KOPT-K1 (cell line): ENCODE data around the gene DLG2.

ENCODE experiments used
- H3K27ac ChIP-seq: fragments of 200-600 bp; sonication (generic); 2 replicates; pipeline ENCODE4 v1.5.1; 2016; ENCODE audit warnings: antibody characterized with exemption, mild to moderate bottlenecking, low read depth, low read length; ENCODE audit not compliant: poor library complexity, severe bottlenecking
- H3K36me3 ChIP-seq: fragments of 200-600 bp; sonication (generic); 2 replicates; pipeline ENCODE4 v1.5.1; 2017; ENCODE audit warnings: antibody characterized with exemption, mild to moderate bottlenecking, low read length, moderate library complexity; ENCODE audit not compliant: insufficient read depth
- H3K9me3 ChIP-seq: fragments of 200-600 bp; sonication (generic); 2 replicates; pipeline ENCODE4 v1.5.1; 2017; ENCODE audit warnings: antibody characterized with exemption, low read length, mild to moderate bottlenecking; ENCODE audit not compliant: insufficient read depth, poor library complexity, severe bottlenecking

Gene DLG2

DNA sequence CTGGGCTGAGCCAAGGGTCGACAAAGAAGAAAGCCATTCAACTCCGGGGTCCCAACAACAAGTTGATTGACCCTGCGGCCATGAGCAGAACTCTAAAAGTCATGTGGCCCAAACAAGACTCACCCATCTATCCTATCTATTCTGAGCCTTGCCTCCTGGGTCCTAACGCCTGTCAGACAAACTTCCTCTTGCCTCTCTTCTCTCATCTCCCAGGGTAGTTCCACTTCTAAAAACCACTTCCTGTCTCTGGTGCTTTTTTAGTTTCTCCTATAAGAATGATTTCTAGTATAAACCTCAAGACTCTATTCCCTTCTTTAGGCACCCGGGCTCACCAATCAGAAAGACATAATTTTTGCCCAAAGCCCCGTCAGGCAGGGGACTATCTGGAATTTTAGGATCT is 530.2 kb downstream of the DLG2 start:
- Histone ChIP-seq H3K36me3 (no peaks in the 10 kb centered on the region), H3K27ac (no peak overlapping the region), H3K9me3 (no peaks in the 10 kb centered on the region)

DNA sequence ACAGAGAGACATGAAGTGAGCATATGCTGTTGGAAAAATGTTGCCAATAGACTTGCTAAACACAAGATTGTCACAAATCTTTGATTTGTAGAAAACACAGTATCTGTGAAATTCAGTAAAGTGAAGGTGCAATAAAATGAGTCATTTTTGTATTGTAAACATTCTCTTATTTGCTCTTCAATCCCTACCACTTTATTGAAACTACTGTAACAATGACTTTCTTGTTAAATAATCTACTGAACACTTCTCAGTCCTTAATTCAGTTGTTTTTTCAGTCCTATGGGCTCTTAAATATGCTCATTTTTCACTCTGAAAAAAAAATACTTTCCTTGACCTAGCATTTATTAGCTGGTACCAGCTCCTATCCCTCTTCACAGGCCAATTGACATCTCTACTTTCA is 531.9 kb downstream of the DLG2 start:
- Histone ChIP-seq H3K36me3 (no peaks in the 10 kb centered on the region), H3K27ac (no peak overlapping the region), H3K9me3 (no peaks in the 10 kb centered on the region)

DNA sequence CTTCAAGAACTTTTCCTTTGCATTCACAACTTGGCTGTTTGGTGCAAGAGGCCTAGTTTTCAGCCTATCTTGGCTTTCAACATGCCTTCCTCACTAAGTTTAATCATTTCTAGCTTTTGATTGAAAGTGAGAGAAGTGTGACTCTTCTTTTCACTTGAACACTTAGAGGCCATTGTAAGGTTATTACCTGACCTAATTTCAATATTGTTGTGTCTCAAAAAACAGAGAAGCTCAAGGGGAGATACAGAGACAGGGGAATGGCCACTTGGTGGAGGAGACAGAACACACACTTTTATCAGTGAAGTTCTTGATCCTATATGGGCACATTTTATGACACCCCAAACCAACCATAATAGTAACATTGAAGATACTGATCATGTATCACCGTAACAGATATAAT is 532.3 kb downstream of the DLG2 start:
- Histone ChIP-seq H3K27ac (no peak overlapping the region), H3K9me3 (no peaks in the 10 kb centered on the region), H3K36me3 (no peaks in the 10 kb centered on the region)

DNA sequence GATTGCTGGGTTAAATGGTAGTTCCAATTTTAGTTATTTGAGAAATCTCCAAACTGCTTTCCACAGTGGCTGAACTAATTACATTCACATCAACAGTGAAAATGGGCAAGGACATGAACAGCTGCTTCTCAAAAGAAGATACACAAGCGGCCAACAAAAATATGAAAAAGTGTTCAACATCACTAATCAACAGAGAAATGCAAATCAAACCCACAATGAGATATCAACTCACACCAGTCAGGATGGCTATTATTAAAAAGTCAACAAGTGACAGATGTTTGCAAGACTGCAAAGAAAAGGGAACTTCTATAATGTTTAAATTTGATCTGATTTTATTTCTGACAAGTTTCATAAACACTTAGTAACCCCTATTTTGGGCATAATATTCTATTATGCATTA is 537.5 kb downstream of the DLG2 start:
- no peak overlapping the region for H3K27ac ChIP-seq
- no peaks in the 10 kb centered on the region for H3K36me3 ChIP-seq
- no peaks in the 10 kb centered on the region for H3K9me3 ChIP-seq

DNA sequence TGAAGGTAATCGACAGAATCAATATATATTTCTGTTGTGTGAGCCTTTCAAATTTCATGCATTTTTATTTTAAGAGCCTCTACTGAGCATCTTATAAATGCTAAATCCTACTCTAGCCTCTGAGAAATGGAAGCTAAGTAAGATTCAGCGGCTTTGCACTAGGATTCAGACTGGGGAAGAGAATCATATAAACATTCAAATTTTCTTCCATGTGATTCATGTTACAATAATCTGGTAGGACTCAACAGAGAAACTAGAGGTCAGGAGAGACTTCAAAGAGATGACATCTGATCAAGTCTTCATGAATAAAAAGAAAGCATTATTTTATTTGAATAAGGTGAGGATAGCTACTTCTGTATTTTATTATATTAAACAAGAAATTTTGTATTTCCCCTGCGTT is 538.9 kb downstream of the DLG2 start:
- Histone ChIP-seq H3K9me3 (no peaks in the 10 kb centered on the region), H3K27ac (no peak overlapping the region), H3K36me3 (no peaks in the 10 kb centered on the region)

DNA sequence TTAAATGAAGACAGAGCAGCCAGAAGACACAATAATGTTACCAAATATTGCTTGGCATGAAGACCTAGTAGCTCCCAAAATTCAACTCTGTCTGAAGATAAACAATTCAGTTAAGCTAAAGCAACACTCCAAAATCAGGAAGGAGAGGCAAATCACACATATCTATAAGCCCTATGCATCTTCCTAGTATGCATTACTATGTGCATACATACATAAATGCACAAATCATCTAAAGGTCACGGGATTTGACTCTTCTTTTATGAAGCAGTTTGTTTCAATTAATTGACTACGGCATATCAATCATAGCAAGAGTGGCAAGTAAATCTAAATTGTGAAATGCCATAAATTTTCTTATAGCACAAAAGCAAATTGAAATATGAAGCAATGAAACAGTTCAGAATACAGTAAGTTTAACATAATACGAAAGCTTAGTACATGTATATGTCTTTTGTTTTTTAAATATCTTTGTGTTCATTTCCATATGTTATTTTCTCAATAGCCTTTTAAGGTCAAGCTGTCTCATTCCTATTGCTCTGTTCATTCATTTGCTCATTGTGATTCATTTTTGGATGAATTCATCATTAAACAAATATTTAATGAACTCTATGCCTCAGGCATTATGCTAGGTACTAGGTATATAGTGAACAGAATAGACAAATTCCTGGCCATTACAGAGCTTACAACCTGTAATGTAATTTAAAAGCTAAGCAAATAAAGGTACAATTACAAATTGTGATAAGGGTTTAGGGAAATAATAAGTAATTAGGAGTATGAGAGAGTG is 540.5 kb downstream of the DLG2 start:
- no peaks in the 10 kb centered on the region for H3K36me3 ChIP-seq
- H3K27ac ChIP-seq = no peak overlapping the region
- H3K9me3 ChIP-seq = no peaks in the 10 kb centered on the region

DNA sequence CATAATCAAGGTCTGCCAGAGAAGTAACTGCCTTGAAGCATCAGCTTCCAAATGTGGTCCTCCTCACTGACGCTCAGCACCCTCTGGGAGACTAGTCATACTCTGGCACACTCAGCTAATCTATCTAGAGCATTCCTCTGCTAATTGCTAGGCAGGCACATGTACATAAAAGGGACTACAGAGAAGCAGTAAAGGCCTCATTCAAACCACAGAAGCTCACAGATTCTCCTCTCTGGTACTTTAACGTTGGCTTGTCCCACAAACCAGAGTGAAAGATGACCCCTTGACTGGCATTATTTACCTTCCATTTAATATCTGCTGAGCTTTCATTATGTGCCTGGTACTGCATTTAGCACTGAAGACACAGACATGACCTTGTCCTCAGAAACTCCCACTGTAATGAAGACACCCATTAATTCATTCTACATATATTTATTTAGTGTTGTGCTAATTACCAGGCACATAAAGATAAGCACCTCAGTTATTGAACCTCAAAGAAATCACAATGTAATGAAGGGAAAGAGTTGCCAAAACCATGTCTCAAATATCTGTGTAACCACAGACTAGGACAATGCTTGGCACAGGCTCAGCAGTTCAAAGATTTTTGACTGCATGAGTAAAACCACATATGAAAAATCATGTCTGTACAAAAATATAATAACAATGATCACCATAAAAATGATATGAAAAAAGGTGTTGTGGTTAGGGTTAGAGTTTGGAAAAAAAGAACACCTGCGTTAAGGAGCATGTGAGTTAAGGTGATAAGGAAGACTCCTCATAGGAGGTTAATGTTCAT is 550.4 kb downstream of the DLG2 start:
- no peaks in the 10 kb centered on the region for H3K36me3 ChIP-seq
- H3K27ac ChIP-seq = no peak overlapping the region
- no peaks in the 10 kb centered on the region for H3K9me3 ChIP-seq

DNA sequence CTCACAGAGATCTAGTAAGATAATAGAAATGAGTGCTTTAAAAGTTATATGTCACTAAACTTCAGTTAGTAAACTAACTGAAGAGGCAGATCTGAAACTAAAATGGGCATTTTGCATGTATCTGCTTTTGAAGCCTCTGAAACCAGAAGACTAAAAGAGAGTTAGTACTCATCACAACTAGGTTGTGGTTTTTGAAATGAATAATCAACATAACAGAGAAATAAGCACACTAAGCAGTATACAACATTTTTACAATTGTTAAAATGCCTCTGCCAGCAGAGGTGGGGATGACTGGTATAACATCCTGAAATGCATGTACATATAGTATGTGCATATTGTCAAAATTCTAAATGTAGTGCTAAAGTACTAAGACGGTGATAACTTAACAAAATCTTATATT is 564.5 kb downstream of the DLG2 start:
- Histone ChIP-seq H3K36me3 (no peaks in the 10 kb centered on the region), H3K9me3 (no peaks in the 10 kb centered on the region), H3K27ac (no peak overlapping the region)

DNA sequence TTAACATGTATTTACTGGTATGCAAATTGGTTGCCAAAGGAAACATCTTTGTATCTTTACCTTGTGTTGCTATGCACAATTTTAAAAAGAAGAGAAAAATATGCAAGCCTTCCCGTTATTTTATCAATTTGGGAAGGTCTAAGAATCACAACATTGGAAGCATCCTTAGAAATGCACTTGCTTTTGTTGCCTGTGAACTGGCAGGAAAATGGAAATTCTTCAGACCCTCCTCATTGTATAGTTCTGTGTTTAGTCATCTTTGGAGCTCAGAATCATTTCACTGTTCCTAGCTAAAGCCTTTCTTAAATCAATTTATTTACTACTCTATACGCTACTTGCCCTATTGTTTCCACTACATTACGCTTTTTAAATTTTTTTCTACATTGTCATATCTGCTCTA is 574.5 kb downstream of the DLG2 start:
- Histone ChIP-seq H3K27ac (no peak overlapping the region), H3K9me3 (no peaks in the 10 kb centered on the region), H3K36me3 (no peaks in the 10 kb centered on the region)

DNA sequence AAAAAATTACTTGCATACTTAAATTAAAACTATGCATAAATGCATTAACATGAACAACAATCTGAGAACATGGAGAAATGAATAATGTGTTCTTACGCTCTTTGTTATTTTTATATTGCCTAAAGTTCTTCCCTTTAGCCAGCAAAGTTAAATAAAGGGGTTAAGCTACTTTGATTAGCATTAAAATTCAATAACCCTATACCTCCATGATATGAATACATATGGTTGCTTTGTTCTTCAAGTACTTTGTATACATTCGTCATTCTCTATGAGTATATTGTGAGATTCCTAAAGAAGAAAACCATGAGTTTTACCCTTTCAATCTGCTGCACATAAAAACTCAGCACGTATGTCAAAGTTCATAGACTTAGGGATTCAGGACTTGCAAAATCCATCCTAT is 578.3 kb downstream of the DLG2 start:
- H3K36me3 ChIP-seq = no peaks in the 10 kb centered on the region
- H3K27ac ChIP-seq = no peak overlapping the region
- H3K9me3 ChIP-seq = no peaks in the 10 kb centered on the region

DNA sequence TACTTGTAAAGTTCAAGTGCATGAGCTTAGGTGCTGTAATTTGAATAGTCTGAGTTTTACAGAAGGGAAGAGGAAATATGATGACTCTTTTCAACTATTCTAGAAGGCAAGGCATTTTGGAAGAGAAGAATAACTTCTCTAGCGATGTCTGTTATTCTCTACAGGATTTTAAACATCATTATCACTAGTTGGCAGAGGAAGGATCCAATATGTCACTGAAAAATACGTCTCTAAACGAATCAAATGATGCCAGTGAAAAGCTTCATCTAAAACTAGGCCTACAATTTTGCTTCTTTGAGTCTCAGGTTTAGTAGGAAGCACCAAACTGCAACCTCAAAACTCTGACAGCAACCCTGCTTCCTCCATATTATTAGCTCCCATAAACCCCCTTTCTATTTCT is 581.4 kb downstream of the DLG2 start:
- Histone ChIP-seq H3K9me3 (no peaks in the 10 kb centered on the region), H3K27ac (no peak overlapping the region), H3K36me3 (no peaks in the 10 kb centered on the region)

DNA sequence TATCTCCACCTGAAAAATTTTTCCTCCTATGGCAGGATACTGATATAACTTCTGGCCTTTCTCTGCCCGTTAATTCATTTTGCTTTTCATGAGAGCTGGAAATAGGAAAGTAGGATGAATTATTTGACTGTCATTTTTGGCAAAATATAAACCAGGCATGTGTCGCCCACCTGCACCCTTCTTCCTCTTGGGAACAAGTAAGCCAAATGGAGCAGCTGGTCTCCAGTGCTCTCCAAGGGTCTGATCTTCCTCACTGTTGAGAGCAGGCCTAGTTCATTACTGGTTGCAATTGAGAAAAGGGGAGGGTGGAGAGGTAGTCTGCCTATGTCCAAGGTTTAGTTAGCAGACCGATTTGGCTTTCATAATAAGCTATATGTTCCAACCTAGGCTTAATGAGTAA is 582.2 kb downstream of the DLG2 start:
- Histone ChIP-seq H3K9me3 (no peaks in the 10 kb centered on the region), H3K36me3 (no peaks in the 10 kb centered on the region), H3K27ac (no peak overlapping the region)

DNA sequence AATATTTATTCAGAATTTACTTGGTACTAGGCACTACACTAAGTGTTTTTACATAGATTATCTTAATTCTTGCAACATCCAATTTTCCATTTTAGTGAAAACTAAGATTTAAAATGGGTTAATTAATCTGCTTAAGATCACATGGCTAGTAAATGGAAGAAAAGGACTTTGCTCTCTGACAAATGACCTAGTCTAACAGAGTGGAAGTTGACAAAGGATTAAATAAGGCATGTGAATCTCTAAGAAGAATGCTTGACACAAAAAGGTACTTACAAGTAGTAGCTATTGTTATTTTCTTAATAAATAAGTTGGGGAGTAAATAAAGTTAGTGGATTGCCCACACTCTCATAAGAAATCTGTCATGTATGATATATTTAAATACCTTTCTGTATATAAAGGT is 584.8 kb downstream of the DLG2 start:
- no peaks in the 10 kb centered on the region for H3K9me3 ChIP-seq
- H3K36me3 ChIP-seq = no peaks in the 10 kb centered on the region
- H3K27ac ChIP-seq = no peak overlapping the region

DNA sequence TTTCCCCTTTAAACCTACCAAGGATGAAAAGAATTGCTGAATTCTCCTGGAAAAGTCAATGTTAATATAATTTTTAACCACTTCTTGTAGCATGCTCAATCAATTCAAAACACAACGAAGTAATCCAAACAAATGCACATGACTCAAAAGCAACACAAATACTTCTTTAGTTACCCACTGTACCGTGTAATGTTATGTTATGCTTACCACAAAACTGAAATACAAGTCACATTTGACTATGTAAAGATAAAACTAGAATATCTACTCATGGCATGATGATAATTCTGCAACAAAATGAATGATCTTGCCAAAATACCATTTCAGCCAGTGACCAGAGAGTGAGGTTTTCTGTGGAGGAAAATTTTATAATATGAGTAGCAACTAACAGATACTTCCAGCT is 587.0 kb downstream of the DLG2 start:
- H3K27ac ChIP-seq = no peak overlapping the region
- H3K36me3 ChIP-seq = no peaks in the 10 kb centered on the region
- no peaks in the 10 kb centered on the region for H3K9me3 ChIP-seq

DNA sequence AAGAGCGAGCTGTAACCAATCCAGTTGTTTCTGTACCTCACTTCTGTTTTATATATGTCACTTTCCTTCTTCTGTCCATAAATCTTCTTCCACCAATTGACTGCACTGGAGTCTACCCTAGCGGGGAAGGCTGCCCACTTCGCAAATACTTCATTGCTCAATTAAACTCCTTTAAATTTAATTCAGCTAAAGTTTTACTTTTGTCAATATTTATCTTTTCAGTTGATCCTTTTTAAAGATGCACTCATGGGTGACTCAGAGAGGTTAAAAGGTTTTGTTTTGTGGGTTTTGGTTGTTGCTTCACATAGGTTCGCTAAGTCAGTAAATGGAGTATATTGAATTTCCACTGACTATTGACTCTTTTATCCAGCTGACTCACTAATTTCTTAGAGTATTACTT is 597.2 kb downstream of the DLG2 start:
- no peaks in the 10 kb centered on the region for H3K36me3 ChIP-seq
- no peaks in the 10 kb centered on the region for H3K9me3 ChIP-seq
- no peak overlapping the region for H3K27ac ChIP-seq
